ENCODE measurements around the gene RAPGEF6.

Gene RAPGEF6

GRCh38 chr5:131473731-131474130, 161.3 kb downstream of the RAPGEF6 start:
- Histone ChIP-seq H3K4me1 (ENCODE audit: insufficient read depth, low read length) (no peaks in the 10 kb centered on the region), H3K36me3 (ENCODE audit: insufficient read depth, low read length) (no peaks in the 10 kb centered on the region), H3K9ac (ENCODE audit: low read length) (no peak overlapping the region), H3K9me3 (ENCODE audit: low read length) (no peaks in the 10 kb centered on the region), H3K27ac (ENCODE audit: low read depth, low read length) (no peak overlapping the region), H3K27me3 (ENCODE audit: control insufficient read depth in 1 of 2, insufficient read depth in 2 of 2, low read length in 2 of 2) (no peaks in the 10 kb centered on the region), H3K4me3 (ENCODE audit: low read depth in 1 of 2, low read length in 2 of 2) (no peak overlapping the region)

GRCh38 chr5:131466171-131466766, 168.8 kb downstream of the RAPGEF6 start:
- Histone ChIP-seq H3K27me3 (ENCODE audit: control insufficient read depth in 1 of 2, insufficient read depth in 2 of 2, low read length in 2 of 2) (no peaks in the 10 kb centered on the region), H3K27ac (ENCODE audit: low read depth, low read length) (no peak overlapping the region), H3K9ac (ENCODE audit: low read length) (no peak overlapping the region), H3K4me1 (ENCODE audit: insufficient read depth, low read length) (peaks cover under 1% of the 10 kb centered on the region), H3K36me3 (ENCODE audit: insufficient read depth, low read length) (no peaks in the 10 kb centered on the region), H3K9me3 (ENCODE audit: low read length) (no peaks in the 10 kb centered on the region), H3K4me3 (ENCODE audit: low read depth in 1 of 2, low read length in 2 of 2) (no peak overlapping the region)

- H3K9me3 ChIP-seq (ENCODE audit: low read length): no peaks in the 10 kb centered on the region
- peaks cover 10% of the 10 kb centered on the region for H3K4me1 ChIP-seq (ENCODE audit: insufficient read depth, low read length)
- no peak overlapping the region for H3K4me3 ChIP-seq (ENCODE audit: low read depth in 1 of 2, low read length in 2 of 2)
- no peaks in the 10 kb centered on the region for H3K36me3 ChIP-seq (ENCODE audit: insufficient read depth, low read length)
- no peak overlapping the region for H3K27ac ChIP-seq (ENCODE audit: low read depth, low read length)
- H3K27me3 ChIP-seq (ENCODE audit: control insufficient read depth in 1 of 2, insufficient read depth in 2 of 2, low read length in 2 of 2): no peaks in the 10 kb centered on the region
- no peak overlapping the region for H3K9ac ChIP-seq (ENCODE audit: low read length)
Measured at GRCh38 chr5:131463656-131464055, 171.4 kb downstream of the RAPGEF6 start.

- no peaks in the 10 kb centered on the region for H3K36me3 ChIP-seq (ENCODE audit: insufficient read depth, low read length)
- H3K4me3 ChIP-seq (ENCODE audit: low read depth in 1 of 2, low read length in 2 of 2): no peak overlapping the region
- H3K9ac ChIP-seq (ENCODE audit: low read length): no peak overlapping the region
- no peaks in the 10 kb centered on the region for H3K27me3 ChIP-seq (ENCODE audit: control insufficient read depth in 1 of 2, insufficient read depth in 2 of 2, low read length in 2 of 2)
- H3K9me3 ChIP-seq (ENCODE audit: low read length): no peaks in the 10 kb centered on the region
- peaks cover 10% of the 10 kb centered on the region for H3K4me1 ChIP-seq (ENCODE audit: insufficient read depth, low read length)
- no peak overlapping the region for H3K27ac ChIP-seq (ENCODE audit: low read depth, low read length)
Measured at GRCh38 chr5:131462454-131462853, 172.6 kb downstream of the RAPGEF6 start.

- no peak overlapping the region for H3K9ac ChIP-seq (ENCODE audit: low read length)
- H3K27ac ChIP-seq (ENCODE audit: low read depth, low read length): no peak overlapping the region
- no peaks in the 10 kb centered on the region for H3K9me3 ChIP-seq (ENCODE audit: low read length)
- H3K27me3 ChIP-seq (ENCODE audit: control insufficient read depth in 1 of 2, insufficient read depth in 2 of 2, low read length in 2 of 2): no peaks in the 10 kb centered on the region
- H3K4me3 ChIP-seq (ENCODE audit: low read depth in 1 of 2, low read length in 2 of 2): no peak overlapping the region
- no peaks in the 10 kb centered on the region for H3K36me3 ChIP-seq (ENCODE audit: insufficient read depth, low read length)
- H3K4me1 ChIP-seq (ENCODE audit: insufficient read depth, low read length): peaks cover 10% of the 10 kb centered on the region
Measured at GRCh38 chr5:131461742-131462141, 173.3 kb downstream of the RAPGEF6 start.

- Histone ChIP-seq H3K27ac (ENCODE audit: low read depth, low read length) (no peak overlapping the region), H3K9me3 (ENCODE audit: low read length) (no peaks in the 10 kb centered on the region), H3K27me3 (ENCODE audit: control insufficient read depth in 1 of 2, insufficient read depth in 2 of 2, low read length in 2 of 2) (no peaks in the 10 kb centered on the region), H3K9ac (ENCODE audit: low read length) (no peak overlapping the region), H3K4me1 (ENCODE audit: insufficient read depth, low read length) (peaks cover 10% of the 10 kb centered on the region), H3K36me3 (ENCODE audit: insufficient read depth, low read length) (no peaks in the 10 kb centered on the region), H3K4me3 (ENCODE audit: low read depth in 1 of 2, low read length in 2 of 2) (no peak overlapping the region)
Measured at GRCh38 chr5:131460867-131461572, 174.0 kb downstream of the RAPGEF6 start.

- Histone ChIP-seq H3K9ac (ENCODE audit: low read length) (no peak overlapping the region), H3K4me3 (ENCODE audit: low read depth in 1 of 2, low read length in 2 of 2) (no peak overlapping the region), H3K27ac (ENCODE audit: low read depth, low read length) (no peak overlapping the region), H3K36me3 (ENCODE audit: insufficient read depth, low read length) (no peaks in the 10 kb centered on the region), H3K9me3 (ENCODE audit: low read length) (no peaks in the 10 kb centered on the region), H3K4me1 (ENCODE audit: insufficient read depth, low read length) (peaks cover 10% of the 10 kb centered on the region), H3K27me3 (ENCODE audit: control insufficient read depth in 1 of 2, insufficient read depth in 2 of 2, low read length in 2 of 2) (no peaks in the 10 kb centered on the region)
Measured at GRCh38 chr5:131460133-131460532, 174.9 kb downstream of the RAPGEF6 start.

- Histone ChIP-seq H3K9me3 (ENCODE audit: low read length) (no peaks in the 10 kb centered on the region), H3K27me3 (ENCODE audit: control insufficient read depth in 1 of 2, insufficient read depth in 2 of 2, low read length in 2 of 2) (no peaks in the 10 kb centered on the region), H3K9ac (ENCODE audit: low read length) (no peak overlapping the region), H3K4me1 (ENCODE audit: insufficient read depth, low read length) (peaks cover 10% of the 10 kb centered on the region), H3K36me3 (ENCODE audit: insufficient read depth, low read length) (no peaks in the 10 kb centered on the region), H3K27ac (ENCODE audit: low read depth, low read length) (no peak overlapping the region), H3K4me3 (ENCODE audit: low read depth in 1 of 2, low read length in 2 of 2) (no peak overlapping the region)
Measured at GRCh38 chr5:131459216-131459615, 175.8 kb downstream of the RAPGEF6 start.

- Histone ChIP-seq H3K27ac (ENCODE audit: low read depth, low read length) (no peak overlapping the region), H3K9me3 (ENCODE audit: low read length) (no peaks in the 10 kb centered on the region), H3K4me3 (ENCODE audit: low read depth in 1 of 2, low read length in 2 of 2) (no peak overlapping the region), H3K9ac (ENCODE audit: low read length) (no peak overlapping the region), H3K27me3 (ENCODE audit: control insufficient read depth in 1 of 2, insufficient read depth in 2 of 2, low read length in 2 of 2) (no peaks in the 10 kb centered on the region), H3K4me1 (ENCODE audit: insufficient read depth, low read length) (peaks cover 10% of the 10 kb centered on the region), H3K36me3 (ENCODE audit: insufficient read depth, low read length) (no peaks in the 10 kb centered on the region)
Measured at GRCh38 chr5:131457193-131457592, 177.8 kb downstream of the RAPGEF6 start.

GRCh38 chr5:131450941-131451340, 184.1 kb downstream of the RAPGEF6 start:
- Histone ChIP-seq H3K4me1 (ENCODE audit: insufficient read depth, low read length) (no peaks in the 10 kb centered on the region), H3K36me3 (ENCODE audit: insufficient read depth, low read length) (peaks cover under 1% of the 10 kb centered on the region), H3K27ac (ENCODE audit: low read depth, low read length) (no peak overlapping the region), H3K9me3 (ENCODE audit: low read length) (no peaks in the 10 kb centered on the region), H3K27me3 (ENCODE audit: control insufficient read depth in 1 of 2, insufficient read depth in 2 of 2, low read length in 2 of 2) (no peaks in the 10 kb centered on the region), H3K9ac (ENCODE audit: low read length) (no peak overlapping the region), H3K4me3 (ENCODE audit: low read depth in 1 of 2, low read length in 2 of 2) (no peak overlapping the region)

GRCh38 chr5:131441184-131441583, 193.8 kb downstream of the RAPGEF6 start:
- H3K4me1 ChIP-seq (ENCODE audit: insufficient read depth, low read length): peaks cover 4% of the 10 kb centered on the region
- H3K27ac ChIP-seq (ENCODE audit: low read depth, low read length): no peak overlapping the region
- H3K9ac ChIP-seq (ENCODE audit: low read length): no peak overlapping the region
- H3K4me3 ChIP-seq (ENCODE audit: low read depth in 1 of 2, low read length in 2 of 2): no peak overlapping the region
- no peaks in the 10 kb centered on the region for H3K9me3 ChIP-seq (ENCODE audit: low read length)
- peaks cover 45% of the 10 kb centered on the region for H3K36me3 ChIP-seq (ENCODE audit: insufficient read depth, low read length)
- H3K27me3 ChIP-seq (ENCODE audit: control insufficient read depth in 1 of 2, insufficient read depth in 2 of 2, low read length in 2 of 2): no peaks in the 10 kb centered on the region

GRCh38 chr5:131436081-131436480, 198.9 kb downstream of the RAPGEF6 start:
- no peak overlapping the region for H3K4me3 ChIP-seq (ENCODE audit: low read depth in 1 of 2, low read length in 2 of 2)
- no peak overlapping the region for H3K27ac ChIP-seq (ENCODE audit: low read depth, low read length)
- H3K36me3 ChIP-seq (ENCODE audit: insufficient read depth, low read length): peaks cover 40% of the 10 kb centered on the region
- H3K27me3 ChIP-seq (ENCODE audit: control insufficient read depth in 1 of 2, insufficient read depth in 2 of 2, low read length in 2 of 2): no peaks in the 10 kb centered on the region
- H3K4me1 ChIP-seq (ENCODE audit: insufficient read depth, low read length): peaks cover 4% of the 10 kb centered on the region
- H3K9me3 ChIP-seq (ENCODE audit: low read length): no peaks in the 10 kb centered on the region
- H3K9ac ChIP-seq (ENCODE audit: low read length): no peak overlapping the region
